NCI-H82 treated with DMSO at 0.1 percent for 48 hours (cell line): ENCODE results near the gene MEF2C.

Experiments
- DNase-seq: peaks from one replicate; lab custom pipeline; 2025; ENCODE audit not compliant: unreplicated experiment; lab: John Stamatoyannopoulos, UW

The MEF2C gene

GRCh38 chr5:88691945-88692868 lies 190.8 kb downstream of the MEF2C start:
- DNase-seq: no peak

- no peak for DNase-seq
These were observed 191.8 kb downstream of the MEF2C start for GRCh38 chr5:88691230-88691582.

DNA sequence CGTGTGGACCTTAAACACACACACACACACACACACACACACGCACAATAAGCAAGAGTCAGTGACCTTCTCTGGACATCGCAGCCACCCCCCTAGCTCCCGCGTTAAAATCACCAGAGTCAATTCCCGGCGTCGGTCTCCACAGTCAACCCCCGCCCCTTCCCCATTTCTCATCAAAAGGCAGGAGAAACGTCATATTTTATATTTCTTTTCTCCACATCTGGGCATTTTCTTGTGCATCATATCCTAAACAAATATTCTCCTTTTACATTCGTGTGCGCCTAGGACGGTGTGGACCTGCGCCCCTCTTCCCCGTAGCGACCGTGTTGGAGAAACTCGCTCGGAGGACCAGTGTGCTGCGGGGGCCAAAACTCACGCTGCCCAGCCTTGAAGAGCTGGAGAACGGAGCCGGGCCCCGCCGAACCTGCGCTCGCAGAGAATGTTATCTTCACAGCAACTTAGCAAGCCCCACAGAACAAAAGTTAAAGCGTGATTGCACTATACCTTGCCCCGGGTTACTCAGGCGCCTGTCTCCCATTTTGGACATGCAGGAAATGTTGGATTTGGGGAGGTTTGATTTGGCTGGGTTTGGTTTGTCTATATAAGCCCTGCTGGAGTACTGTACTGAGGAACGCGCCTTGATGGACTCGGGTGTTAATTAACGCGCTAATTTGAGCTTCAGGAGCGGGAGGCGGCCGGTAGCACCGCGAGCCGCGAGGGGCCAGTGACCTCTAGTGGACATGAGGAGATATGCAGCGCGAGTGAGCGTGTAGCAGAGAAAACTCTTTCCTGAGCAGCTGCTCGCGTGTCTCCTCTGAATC lies 192.4 kb downstream of the MEF2C start:
- DNase-seq: peak; percentile 40

DNA sequence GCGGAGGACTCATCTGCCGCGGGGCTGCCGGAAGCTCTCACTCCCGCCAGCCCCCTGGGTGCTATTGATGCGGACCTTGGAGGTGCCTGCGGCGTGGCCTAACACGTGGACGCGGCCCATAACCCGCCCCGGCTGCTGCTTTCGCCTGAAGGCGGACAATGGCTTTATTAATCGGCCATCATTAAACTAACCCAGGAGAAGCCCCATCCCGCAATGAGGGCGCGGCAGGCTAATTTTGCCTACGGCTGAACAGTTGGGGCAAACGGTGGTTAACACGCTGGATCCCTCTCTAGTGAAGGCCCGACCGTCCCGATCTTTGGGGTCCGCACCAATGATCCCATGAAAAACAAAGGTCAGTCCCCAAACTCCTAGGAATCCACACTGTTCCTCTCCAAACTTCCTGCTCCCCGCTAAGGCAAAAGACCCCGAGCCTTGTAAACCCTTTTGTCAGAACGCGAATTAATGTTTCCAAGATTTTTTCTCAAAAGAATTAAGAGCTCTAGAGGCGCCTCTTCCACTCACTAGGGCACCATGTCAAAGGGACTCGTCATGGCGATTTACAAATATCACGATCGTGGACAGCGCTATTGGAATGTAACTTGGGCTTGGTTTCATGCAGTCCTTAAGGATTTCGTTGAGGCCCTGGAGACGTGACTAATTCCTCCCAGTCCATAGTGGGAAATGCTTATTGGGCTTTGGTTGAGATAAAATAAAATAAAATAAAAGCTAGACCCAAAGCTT lies 193.1 kb downstream of the MEF2C start:
- no peak for DNase-seq

- DNase-seq: no peak
These were observed 193.9 kb downstream of the MEF2C start for GRCh38 chr5:88688984-88689667.

- DNase-seq: no peak
These were observed 194.6 kb downstream of the MEF2C start for GRCh38 chr5:88688156-88688983.

DNA sequence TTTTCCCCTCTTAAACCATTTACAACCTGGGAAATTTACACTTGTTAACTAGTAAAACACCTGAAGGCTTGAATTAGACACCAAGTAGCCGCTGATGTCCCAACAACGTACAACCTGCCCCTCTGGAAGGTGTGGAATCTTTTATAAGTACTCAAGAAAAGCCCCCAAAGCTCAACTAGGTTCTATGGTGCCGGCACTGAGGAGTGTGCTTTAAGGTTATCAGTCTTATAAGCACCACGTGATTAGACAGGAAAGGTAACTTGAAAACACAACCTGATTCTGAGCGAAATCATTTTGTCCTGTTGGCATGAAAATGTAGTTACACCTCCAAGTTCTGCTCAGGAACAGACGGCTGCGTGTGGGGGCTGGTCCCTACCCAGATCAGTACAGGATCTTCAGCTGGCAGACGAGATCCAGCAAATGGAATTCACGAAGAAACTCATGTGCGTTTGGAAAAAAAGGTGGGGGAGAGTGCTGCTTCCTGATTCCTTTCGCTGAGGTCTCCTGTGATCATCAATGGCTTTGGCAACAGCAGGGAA lies 195.5 kb downstream of the MEF2C start:
- no peak for DNase-seq

GRCh38 chr5:88686726-88687125 lies 196.3 kb downstream of the MEF2C start:
- DNase-seq: no peak

DNA sequence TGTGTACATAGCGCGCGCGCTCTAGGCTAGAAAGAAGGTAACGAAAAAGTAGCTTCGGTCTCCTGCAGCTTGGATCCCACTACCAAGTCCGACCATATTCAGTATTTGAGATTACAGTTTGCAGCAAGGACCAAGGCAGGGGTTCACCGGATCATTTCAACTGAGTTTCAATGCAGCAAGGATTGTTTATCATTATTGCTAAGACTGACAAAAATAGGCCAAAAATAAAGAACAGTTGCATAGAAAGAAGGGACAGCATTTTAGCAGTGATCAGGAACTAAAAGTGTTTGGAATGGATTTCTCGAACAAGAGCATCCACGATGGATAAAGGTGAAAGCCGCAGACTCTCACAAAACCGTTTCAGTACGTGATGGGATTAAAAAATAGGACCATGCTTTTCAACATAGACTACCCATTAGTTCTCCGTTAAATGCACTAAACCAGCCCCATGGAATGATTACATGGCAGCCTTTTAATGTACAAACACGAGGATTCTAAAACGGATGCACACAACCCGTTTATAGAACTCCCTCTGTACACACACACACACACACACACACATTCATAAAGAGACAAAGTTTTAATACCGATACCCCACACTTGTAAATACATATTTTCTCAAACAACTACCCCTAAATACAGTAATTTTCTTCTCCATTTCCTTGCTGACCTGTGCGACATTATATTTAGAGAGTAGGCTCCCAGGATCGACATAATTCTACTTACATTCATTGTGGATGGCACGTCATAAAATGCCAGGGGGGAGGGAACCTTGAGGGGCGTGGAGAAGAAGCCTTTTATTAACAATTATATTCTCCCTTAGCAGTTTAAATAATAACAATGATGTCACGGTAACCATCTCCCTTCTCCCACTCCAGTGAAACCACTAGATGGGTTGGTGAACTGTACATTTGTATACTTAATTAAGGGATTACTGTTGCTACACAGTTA lies 197.1 kb downstream of the MEF2C start:
- no peak for DNase-seq

- DNase-seq: peak; percentile 35
These were observed 199.4 kb downstream of the MEF2C start for GRCh38 chr5:88683506-88684135.

DNA sequence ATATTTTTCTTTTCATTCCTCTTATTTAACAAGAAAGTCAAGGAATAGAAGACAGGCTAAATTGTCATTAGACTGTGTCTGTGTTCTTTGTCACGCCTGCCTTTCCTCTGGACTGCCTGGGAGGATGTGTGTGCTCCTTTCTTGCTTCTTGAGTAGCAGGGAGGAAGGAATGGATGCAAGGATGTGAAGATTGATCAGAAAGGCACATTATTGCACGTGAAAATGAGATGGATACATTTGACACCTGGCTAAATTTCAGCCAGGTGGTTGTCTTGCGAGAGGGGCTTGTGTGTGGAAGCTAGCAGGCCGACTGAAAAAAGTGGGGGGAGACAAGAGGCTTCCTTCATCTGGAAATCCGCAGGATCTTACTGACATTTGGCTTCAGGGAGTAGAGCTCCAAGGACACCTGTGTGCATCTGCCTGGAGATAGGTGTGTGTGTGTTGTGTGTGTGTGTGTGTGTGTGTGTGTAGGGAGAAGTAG lies 200.1 kb downstream of the MEF2C start:
- DNase-seq: no peak

DNA sequence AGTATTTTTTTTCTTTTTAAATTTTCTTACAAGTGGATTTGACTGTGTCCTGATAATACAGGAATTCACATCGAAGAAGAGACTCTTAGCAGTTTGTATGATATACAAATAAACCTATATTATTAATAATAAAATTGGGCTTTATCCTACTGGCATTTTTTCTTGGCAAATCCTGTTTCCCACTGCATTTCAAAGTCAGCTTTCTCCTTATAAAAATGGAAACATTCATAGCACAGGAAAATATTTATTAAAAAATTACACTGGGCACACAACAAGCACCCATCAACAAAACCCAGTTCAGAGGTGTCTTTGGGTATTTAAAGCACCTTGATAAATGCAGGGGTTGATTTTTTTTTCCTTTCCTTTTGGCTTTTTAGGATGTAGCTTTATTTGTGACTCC lies 200.9 kb downstream of the MEF2C start:
- DNase-seq: no peak

GRCh38 chr5:88681211-88681803 lies 201.7 kb downstream of the MEF2C start:
- DNase-seq: no peak

- DNase-seq: no peak
These were observed 202.5 kb downstream of the MEF2C start for GRCh38 chr5:88680253-88681132.

GRCh38 chr5:88679638-88680037 lies 203.3 kb downstream of the MEF2C start:
- no peak for DNase-seq

DNA sequence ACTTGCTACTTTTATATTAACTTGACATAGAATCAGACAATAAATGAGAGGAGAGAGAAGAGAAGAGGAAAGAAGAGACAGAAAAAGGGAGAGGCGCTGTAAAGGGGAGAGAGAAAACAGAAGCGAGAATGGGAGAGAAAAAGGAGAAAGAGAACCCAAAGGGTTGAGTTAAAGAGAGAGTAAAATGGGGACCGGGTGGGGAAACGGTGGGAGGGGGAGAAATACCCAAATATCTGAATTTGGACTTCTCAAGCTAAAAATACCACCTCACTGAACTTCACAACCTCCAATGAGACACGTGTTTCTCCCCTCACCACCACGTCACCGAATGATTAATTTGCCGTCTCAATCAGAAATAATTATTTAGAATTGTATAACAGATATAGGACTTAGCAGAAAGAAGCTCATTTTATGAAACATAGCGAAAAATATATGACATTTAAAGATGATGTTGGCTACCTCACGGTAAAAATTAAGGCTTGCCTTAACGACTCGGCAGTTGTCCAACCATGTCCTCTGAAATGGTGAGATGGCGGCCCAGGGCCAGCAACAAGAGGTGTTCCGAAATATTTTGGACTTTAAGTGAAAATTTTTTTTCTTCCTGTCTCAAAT lies 204.1 kb downstream of the MEF2C start:
- DNase-seq: no peak
